ENCODE measurements around the gene APC2. TPM values are rescaled to one million over a fixed set of nuclear protein-coding genes. Genes with fewer than 3 reads are reported as not detected.

APC2 gene
- total RNA-seq, 1 experiment from 2014 or later, result 0.68 TPM

DNA sequence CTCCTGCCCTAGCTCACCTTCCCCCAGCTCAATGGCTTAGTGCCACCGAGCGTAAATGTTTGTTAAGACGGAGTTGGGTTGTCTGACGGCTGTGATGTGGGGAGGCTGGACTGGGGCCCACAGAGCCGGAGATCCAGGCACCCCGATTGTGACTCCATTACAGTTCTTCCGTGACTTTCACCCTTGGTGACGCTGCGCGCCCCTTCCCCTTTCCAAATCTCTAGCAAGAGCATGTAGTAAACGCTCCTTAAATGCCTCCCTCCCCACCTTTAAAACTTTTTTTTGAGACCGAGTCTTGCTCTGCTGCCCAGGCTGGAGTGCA lies 41.9 kb downstream of the APC2 start:
- peak overlapping the region; percentile 57 to 85 for H3K4me3 Mint-ChIP-seq
- H2AK5ac ChIP-seq (ENCODE audit: insufficient read length, low read length), result no peak overlapping the region
- no peak overlapping the region for H3K27ac Mint-ChIP-seq
- no peak overlapping the region for H2BK20ac ChIP-seq (ENCODE audit: low read depth, low read length, poor library complexity, severe bottlenecking)
- no CpG with 5 or more reads among the region's 12 CpGs for WGBS (ENCODE audit: extremely low coverage, insufficient read length, low lambda C conversion rate)
- H3K14ac ChIP-seq (ENCODE audit: insufficient read depth, low read length), result no peak overlapping the region
- no peak overlapping the region for H3K23ac ChIP-seq (ENCODE audit: insufficient read length, low read depth, low read length)
- no peak overlapping the region for H3K56ac ChIP-seq (ENCODE audit: insufficient read length, low read depth, low read length)
- H2BK120ac ChIP-seq (ENCODE audit: low read depth, low read length, poor library complexity, severe bottlenecking), result no peak overlapping the region
- no peak overlapping the region for H2AFZ ChIP-seq (ENCODE audit: low read length)
- no peak overlapping the region for H3K27ac ChIP-seq (ENCODE audit: insufficient read length, low read depth, low read length)
- no peaks in the 10 kb centered on the region; a peak in 1 of 5 replicates for H3K9me3 Mint-ChIP-seq
- DNase-seq, result no peak
- no peak overlapping the region for H3T11ph ChIP-seq (ENCODE audit: low read length)
- H3K79me2 ChIP-seq (ENCODE audit: insufficient read depth, low read length), result no peaks in the 10 kb centered on the region
- H4K5ac ChIP-seq (ENCODE audit: insufficient read length, low read depth, low read length), result no peak overlapping the region
- H3K4ac ChIP-seq (ENCODE audit: low read depth, low read length), result no peak overlapping the region
- no peaks in the 10 kb centered on the region for H3K79me1 ChIP-seq (ENCODE audit: insufficient read depth, low read depth, low read length, poor library complexity, severe bottlenecking)
- no peak overlapping the region for H3K18ac ChIP-seq (ENCODE audit: insufficient read length, low read depth, low read length)
- no peak overlapping the region for H4K91ac ChIP-seq (ENCODE audit: insufficient read length, low read depth, low read length)
- TF ChIP-seq, protein P1, sequence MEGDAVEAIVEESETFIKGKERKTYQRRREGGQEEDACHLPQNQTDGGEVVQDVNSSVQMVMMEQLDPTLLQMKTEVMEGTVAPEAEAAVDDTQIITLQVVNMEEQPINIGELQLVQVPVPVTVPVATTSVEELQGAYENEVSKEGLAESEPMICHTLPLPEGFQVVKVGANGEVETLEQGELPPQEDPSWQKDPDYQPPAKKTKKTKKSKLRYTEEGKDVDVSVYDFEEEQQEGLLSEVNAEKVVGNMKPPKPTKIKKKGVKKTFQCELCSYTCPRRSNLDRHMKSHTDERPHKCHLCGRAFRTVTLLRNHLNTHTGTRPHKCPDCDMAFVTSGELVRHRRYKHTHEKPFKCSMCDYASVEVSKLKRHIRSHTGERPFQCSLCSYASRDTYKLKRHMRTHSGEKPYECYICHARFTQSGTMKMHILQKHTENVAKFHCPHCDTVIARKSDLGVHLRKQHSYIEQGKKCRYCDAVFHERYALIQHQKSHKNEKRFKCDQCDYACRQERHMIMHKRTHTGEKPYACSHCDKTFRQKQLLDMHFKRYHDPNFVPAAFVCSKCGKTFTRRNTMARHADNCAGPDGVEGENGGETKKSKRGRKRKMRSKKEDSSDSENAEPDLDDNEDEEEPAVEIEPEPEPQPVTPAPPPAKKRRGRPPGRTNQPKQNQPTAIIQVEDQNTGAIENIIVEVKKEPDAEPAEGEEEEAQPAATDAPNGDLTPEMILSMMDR (conservative IDR thresholded peaks at IDR 0.05), result no peak
- no peak overlapping the region for H2BK15ac ChIP-seq (ENCODE audit: low read depth, low read length)
- H4K8ac ChIP-seq (replicated peaks; ENCODE audit: insufficient read length, low read depth, low read length), result no peak overlapping the region
- peak overlapping the region; percentile 32 for H3K4me2 ChIP-seq (ENCODE audit: insufficient read depth, insufficient read length, low read length)
- no peak overlapping the region for H3K9ac ChIP-seq (ENCODE audit: extremely low read depth, insufficient read length, low read length)
- peaks cover 4 to 17% of the 10 kb centered on the region in 2 experiments for H3K4me1 Mint-ChIP-seq
- no peaks in the 10 kb centered on the region for H3K4me1 ChIP-seq (ENCODE audit: insufficient read depth, low read length)
- H3K23me2 ChIP-seq (ENCODE audit: insufficient read length, low read depth, low read length, poor library complexity, severe bottlenecking), result peaks cover 9% of the 10 kb centered on the region
- no peaks in the 10 kb centered on the region for H3K9me3 ChIP-seq (ENCODE audit: control insufficient read depth, low read depth, low read length)
- no peak overlapping the region for H2BK5ac ChIP-seq (ENCODE audit: insufficient read length, low read length)
- H3K36me3 Mint-ChIP-seq (ENCODE audit: insufficient read depth in 1 of 3, low read depth in 3 of 3), result no peaks in the 10 kb centered on the region; a peak in 1 of 7 replicates
- no peaks in the 10 kb centered on the region for H4K20me1 ChIP-seq (ENCODE audit: control insufficient read depth, insufficient read depth, insufficient read length)
- peaks cover 49% of the 10 kb centered on the region for H3K27me3 Mint-ChIP-seq (ENCODE audit: low read depth)
- peaks cover 3% of the 10 kb centered on the region; the same call in 1 of the 2 replicates for H3K27me3 ChIP-seq (ENCODE audit: insufficient read depth, low read length)
- H2BK12ac ChIP-seq (ENCODE audit: insufficient read length, low read depth, low read length), result no peak overlapping the region
